Ovary (tissue), 3 donors: ENCODE data around the gene TTC32.

ENCODE experiments used
- EP300 ChIP-seq: sonication (generic); formaldehyde crosslinking; IDR thresholded peaks from one replicate; pipeline ENCODE4 v1.6.1; 2017; ENCODE audit warnings: antibody characterized with exemption
- TF ChIP-seq, protein P1 (sequence below), 3 donors: fragments of 450-650 bp in 2 of 3; fragments of 200-600 bp in 1 of 3; IDR thresholded peaks; one replicate each; pipeline versions ENCODE4 v1.5.1 to v1.8.0; 2016 to 2022; ENCODE audit warnings: antibody characterized with exemption in 3 of 3, mild to moderate bottlenecking in 1 of 3
- donor health status: DM: no; HTN: no; CAD: no.

DNA sequence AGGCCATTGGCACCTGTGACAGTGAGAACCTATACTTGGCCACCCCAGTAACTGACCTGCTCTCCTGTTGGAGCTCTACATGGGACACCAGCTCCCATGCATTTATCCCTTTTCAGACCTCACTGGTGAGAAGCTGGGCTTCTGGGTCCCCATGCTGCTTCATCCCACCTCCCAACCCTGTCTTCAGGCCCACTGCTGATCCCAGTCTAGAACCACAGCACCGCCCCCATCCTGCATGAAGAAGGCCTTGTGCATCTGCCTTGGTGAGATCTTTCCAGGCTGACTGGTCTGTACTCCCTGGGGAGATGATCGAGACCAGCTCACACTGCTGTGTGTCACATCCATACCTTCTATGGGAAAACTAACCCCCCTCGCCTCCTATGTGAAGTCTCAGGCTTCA is 22.7 kb downstream of the TTC32 start:
- TF ChIP-seq, protein P1, sequence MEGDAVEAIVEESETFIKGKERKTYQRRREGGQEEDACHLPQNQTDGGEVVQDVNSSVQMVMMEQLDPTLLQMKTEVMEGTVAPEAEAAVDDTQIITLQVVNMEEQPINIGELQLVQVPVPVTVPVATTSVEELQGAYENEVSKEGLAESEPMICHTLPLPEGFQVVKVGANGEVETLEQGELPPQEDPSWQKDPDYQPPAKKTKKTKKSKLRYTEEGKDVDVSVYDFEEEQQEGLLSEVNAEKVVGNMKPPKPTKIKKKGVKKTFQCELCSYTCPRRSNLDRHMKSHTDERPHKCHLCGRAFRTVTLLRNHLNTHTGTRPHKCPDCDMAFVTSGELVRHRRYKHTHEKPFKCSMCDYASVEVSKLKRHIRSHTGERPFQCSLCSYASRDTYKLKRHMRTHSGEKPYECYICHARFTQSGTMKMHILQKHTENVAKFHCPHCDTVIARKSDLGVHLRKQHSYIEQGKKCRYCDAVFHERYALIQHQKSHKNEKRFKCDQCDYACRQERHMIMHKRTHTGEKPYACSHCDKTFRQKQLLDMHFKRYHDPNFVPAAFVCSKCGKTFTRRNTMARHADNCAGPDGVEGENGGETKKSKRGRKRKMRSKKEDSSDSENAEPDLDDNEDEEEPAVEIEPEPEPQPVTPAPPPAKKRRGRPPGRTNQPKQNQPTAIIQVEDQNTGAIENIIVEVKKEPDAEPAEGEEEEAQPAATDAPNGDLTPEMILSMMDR (IDR thresholded peaks at IDR 0.05) = no peak
- TF ChIP-seq EP300 = no peak
